ENCODE data around the gene RLN1. TPM values are rescaled to one million over a fixed set of nuclear protein-coding genes. Genes with fewer than 3 reads are reported as not detected.
"Not testable (repeated sequence)": the region's sequence is repeated elsewhere in the genome, so short reads cannot be mapped to it uniquely, and the experiment has no call there.

The RLN1 gene
- total and polyA plus RNA-seq, 2 experiments from 2014 or later = not detected

DNA sequence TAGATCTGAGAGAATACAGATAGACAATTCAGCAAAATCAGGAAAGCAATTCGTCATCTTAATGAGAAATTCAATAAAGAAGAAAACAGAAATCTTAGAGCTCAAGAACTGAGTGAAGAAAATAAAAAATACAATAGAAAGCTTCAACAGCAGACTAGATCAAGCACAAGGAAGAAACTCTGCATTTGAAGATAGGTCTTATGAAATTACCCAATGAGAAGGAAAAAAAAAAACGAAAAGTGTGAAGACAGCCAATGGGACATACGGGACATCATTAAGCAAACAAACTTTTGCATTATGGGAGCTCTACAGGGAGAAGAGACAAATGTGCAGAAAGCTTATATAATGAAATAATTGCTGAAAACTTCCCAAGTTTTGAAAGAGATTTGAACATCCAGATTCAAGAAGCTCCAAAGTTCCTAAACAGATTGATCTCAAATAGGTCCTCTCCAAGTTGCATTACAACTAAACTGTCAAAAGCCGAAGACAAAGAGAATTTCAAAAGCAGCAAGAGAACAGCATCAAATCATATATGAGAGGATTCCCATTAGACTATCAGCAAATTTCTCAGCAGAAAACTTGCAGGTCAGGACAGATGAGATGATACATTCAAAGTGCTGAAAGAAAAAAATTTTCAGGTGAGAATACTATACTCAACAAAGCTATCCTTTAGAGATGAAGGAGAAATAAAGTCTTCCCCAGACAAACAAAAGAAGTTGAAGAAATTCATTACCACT lies 24.3 kb downstream of the RLN1 start:
- no peak overlapping the region for H3K9ac ChIP-seq
- H3K27ac ChIP-seq = no peak overlapping the region
- no peaks in the 10 kb centered on the region for H3F3A ChIP-seq (ENCODE audit: insufficient read depth)
- H3K9me2 ChIP-seq (ENCODE audit: insufficient read depth) = no peaks in the 10 kb centered on the region
- peaks cover 21% of the 10 kb centered on the region; the same call in 1 of the 2 replicates for H3K27me3 ChIP-seq (replicated peaks; ENCODE audit: insufficient read depth)
- in situ Hi-C loops (cut with MboI) = no loop called here
- H4K20me1 ChIP-seq (ENCODE audit: insufficient read depth) = no peaks in the 10 kb centered on the region
- TF ChIP-seq EZH2 (IDR thresholded peaks at IDR 0.05; ENCODE audit: insufficient read depth, poor library complexity, severe bottlenecking) (no peak), EZH2phosphoT487 (IDR thresholded peaks at IDR 0.05; ENCODE audit: insufficient read depth, low read depth) (no peak)
- 15 to 19% methylated on average over 4 of the region's 4 CpGs for WGBS, 2 experiments (ENCODE audit: low coverage in 1 of 2, low lambda C conversion rate in 2 of 2, missing lambda C conversion rate in 2 of 2)
- no peaks in the 10 kb centered on the region for H3K4me1 ChIP-seq (ENCODE audit: insufficient read depth)
- no peak overlapping the region for H2AFZ ChIP-seq
- H3K4me2 ChIP-seq (ENCODE audit: unreplicated experiment) = no peak overlapping the region
- no peak for DNase-seq
- no peaks in the 10 kb centered on the region for H3K36me3 ChIP-seq (ENCODE audit: low read depth)
- H3K79me2 ChIP-seq (ENCODE audit: insufficient read depth) = no peaks in the 10 kb centered on the region
- no peaks in the 10 kb centered on the region for H3K9me3 ChIP-seq (ENCODE audit: low read depth)
- H3K4me3 ChIP-seq = no peak overlapping the region

DNA sequence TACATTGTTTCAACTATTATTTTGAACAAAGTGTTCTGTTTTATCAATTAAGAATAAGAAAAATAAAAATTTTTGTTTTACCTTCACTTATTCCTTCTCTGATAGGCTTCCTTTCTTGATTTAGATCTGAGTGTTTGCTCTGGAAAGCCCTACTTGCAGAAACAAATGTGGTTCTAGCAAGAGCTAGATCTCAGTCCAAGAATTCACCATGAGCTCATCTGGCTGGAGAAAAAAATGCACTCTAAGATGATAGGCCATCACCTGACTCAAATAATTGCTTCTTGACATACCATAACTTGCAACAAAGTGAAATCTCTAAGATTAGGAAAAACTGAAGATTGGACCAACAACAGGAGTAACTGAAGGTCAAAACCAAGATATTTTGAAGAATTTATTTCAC lies 28.8 kb downstream of the RLN1 start:
- DNase-seq = no peak
- H3K27ac ChIP-seq = no peak overlapping the region
- in situ Hi-C loops (cut with MboI) = no loop called here
- no peaks in the 10 kb centered on the region for H3K9me3 ChIP-seq (ENCODE audit: low read depth)
- H3K9me2 ChIP-seq (ENCODE audit: insufficient read depth) = no peaks in the 10 kb centered on the region
- no peak overlapping the region for H3K4me2 ChIP-seq (ENCODE audit: unreplicated experiment)
- no peaks in the 10 kb centered on the region for H3F3A ChIP-seq (ENCODE audit: insufficient read depth)
- no peak for TF ChIP-seq EZH2 (IDR thresholded peaks at IDR 0.05; ENCODE audit: insufficient read depth, poor library complexity, severe bottlenecking)
- no peak for TF ChIP-seq EZH2phosphoT487 (IDR thresholded peaks at IDR 0.05; ENCODE audit: insufficient read depth, low read depth)
- no peak overlapping the region for H2AFZ ChIP-seq
- H3K4me3 ChIP-seq = no peak overlapping the region
- H3K27me3 ChIP-seq (replicated peaks; ENCODE audit: insufficient read depth) = peaks cover 25% of the 10 kb centered on the region
- no peaks in the 10 kb centered on the region for H3K36me3 ChIP-seq (ENCODE audit: low read depth)
- H4K20me1 ChIP-seq (ENCODE audit: insufficient read depth) = no peaks in the 10 kb centered on the region
- no peak overlapping the region for H3K9ac ChIP-seq
- no peaks in the 10 kb centered on the region for H3K79me2 ChIP-seq (ENCODE audit: insufficient read depth)
- no peaks in the 10 kb centered on the region for H3K4me1 ChIP-seq (ENCODE audit: insufficient read depth)

DNA sequence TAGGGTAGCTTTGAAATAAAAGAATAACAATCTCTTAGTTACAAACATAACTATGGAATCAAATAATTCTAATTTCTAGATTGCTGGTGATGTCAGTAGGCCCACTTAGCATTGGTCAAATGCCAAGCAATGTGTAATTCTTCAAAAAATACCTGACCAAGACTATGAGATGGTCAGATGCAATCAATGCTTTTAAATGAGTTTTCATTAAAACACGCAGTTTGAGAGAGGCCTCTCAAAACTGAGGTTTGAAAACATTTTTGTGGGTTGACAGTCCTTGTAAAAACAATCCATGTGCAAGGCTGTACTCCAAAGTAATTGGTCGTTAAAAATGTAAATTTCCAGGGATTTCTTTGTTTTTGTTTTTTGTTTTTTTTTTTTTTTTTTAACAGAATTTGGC lies 33.9 kb downstream of the RLN1 start:
- H3K36me3 ChIP-seq (ENCODE audit: low read depth) = no peaks in the 10 kb centered on the region
- H3K9me3 ChIP-seq (ENCODE audit: low read depth) = no peaks in the 10 kb centered on the region
- in situ Hi-C loops (cut with MboI) = no loop called here
- H3K27me3 ChIP-seq (replicated peaks; ENCODE audit: insufficient read depth) = peaks cover 8% of the 10 kb centered on the region
- no peak overlapping the region for H3K9ac ChIP-seq
- 31 to 34% methylated on average over 2 of the region's 2 CpGs for WGBS, 2 experiments (ENCODE audit: low coverage in 1 of 2, low lambda C conversion rate in 2 of 2, missing lambda C conversion rate in 2 of 2)
- H4K20me1 ChIP-seq (ENCODE audit: insufficient read depth) = no peaks in the 10 kb centered on the region
- H3K27ac ChIP-seq = no peak overlapping the region
- H3F3A ChIP-seq (ENCODE audit: insufficient read depth) = no peaks in the 10 kb centered on the region
- no peak overlapping the region for H3K4me3 ChIP-seq
- DNase-seq = no peak
- no peaks in the 10 kb centered on the region for H3K9me2 ChIP-seq (ENCODE audit: insufficient read depth)
- H3K4me2 ChIP-seq (ENCODE audit: unreplicated experiment) = no peak overlapping the region
- TF ChIP-seq EZH2 (IDR thresholded peaks at IDR 0.05; ENCODE audit: insufficient read depth, poor library complexity, severe bottlenecking) (no peak), EZH2phosphoT487 (IDR thresholded peaks at IDR 0.05; ENCODE audit: insufficient read depth, low read depth) (no peak)
- H3K79me2 ChIP-seq (ENCODE audit: insufficient read depth) = no peaks in the 10 kb centered on the region
- H2AFZ ChIP-seq = no peak overlapping the region
- H3K4me1 ChIP-seq (ENCODE audit: insufficient read depth) = no peaks in the 10 kb centered on the region

DNA sequence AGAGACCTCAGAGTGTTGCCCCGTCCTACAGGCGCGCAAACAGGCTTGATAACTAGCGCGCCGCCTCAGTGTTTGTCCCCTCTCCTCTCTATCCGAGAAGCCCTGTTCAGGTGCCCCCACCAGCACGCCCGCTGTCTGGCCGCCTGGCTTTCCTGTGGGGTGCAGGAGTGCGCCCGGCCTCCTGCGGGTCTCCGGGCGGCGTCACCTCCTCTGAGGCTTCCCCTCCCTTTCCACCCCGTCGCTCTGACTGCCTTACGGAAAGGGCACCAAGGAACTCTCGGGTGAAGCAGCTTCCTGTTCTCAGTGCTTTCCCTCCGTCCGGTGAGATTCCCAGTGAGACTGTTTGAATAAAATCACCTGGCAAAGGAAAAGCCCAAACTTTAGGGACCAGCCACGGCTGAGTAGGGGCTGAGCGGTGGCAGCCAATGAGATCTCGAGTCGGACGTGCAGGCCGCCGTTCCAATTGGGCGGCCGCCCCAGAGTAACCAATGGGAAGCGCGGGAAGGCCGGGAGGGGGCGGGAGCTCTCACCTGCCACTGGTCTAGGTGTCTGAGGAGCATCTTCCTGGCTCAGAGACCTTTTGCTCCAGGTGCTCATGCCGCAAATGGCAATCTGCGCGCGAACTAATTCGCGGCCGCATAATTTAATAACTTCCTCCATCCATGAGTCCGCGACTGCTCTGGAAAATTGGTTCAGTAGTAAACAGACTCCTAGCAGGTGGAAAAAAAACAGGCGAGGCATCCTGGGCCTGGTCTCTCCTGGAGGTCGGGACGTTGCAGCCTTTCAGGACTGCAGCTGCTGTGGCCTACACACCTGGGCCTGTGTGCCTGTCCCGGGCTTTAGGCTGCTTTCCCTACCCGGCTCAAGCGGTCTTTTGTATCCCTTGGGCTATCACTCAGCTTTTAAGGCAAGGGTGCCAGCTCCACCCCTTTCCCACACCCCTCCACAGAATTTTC lies 35.6 kb downstream of the RLN1 start, which contains the start of gene RLN2:
Gene RLN2, minus strand, starts transcription at position 877 of the 956 bp plus-strand sequence. Its CDS starts 136 bp downstream, at position 741.
- 30 to 38% methylated on average over 15 of the region's 50 CpGs for whole genome bisulfite sequencing, 2 experiments (ENCODE audit: low coverage in 1 of 2, low lambda C conversion rate in 2 of 2, missing lambda C conversion rate in 2 of 2)
- peaks cover 14% of the 10 kb centered on the region; the same call in 1 of the 2 replicates for H3K27me3 ChIP-seq (replicated peaks; ENCODE audit: insufficient read depth)
- H3K4me3 ChIP-seq; H3K27ac ChIP-seq; H3K4me1 ChIP-seq (ENCODE audit: insufficient read depth); H3K9me3 ChIP-seq (ENCODE audit: low read depth); H3F3A ChIP-seq (ENCODE audit: insufficient read depth); H4K20me1 ChIP-seq (ENCODE audit: insufficient read depth); H3K9me2 ChIP-seq (ENCODE audit: insufficient read depth); in situ Hi-C loops (cut with MboI); H2AFZ ChIP-seq; DNase-seq; H3K9ac ChIP-seq; H3K36me3 ChIP-seq (ENCODE audit: low read depth); H3K79me2 ChIP-seq (ENCODE audit: insufficient read depth); H3K4me2 ChIP-seq (ENCODE audit: unreplicated experiment): not testable (repeated sequence)

Measured in GM23248 (cell line).